NCI-H526 (cell line): ENCODE results near the gene SSTR5.

Source experiments
- DNase-seq, 2 experiments: peaks; one replicate each; lab custom pipeline; 2025; lab: John Stamatoyannopoulos, UW

SSTR5 gene

GRCh38 chr16:1105888-1106620 is 33.5 kb downstream of the SSTR5 start:
- peak in 1 of 2 experiments; percentile 76 for DNase-seq

GRCh38 chr16:1106659-1107058 is 34.1 kb downstream of the SSTR5 start:
- DNase-seq: no peak

GRCh38 chr16:1107141-1107540 is 34.6 kb downstream of the SSTR5 start:
- DNase-seq: no peak

- no peak for DNase-seq
These were observed 35.2 kb downstream of the SSTR5 start for GRCh38 chr16:1107731-1108130.

GRCh38 chr16:1108299-1109252 is 36.0 kb downstream of the SSTR5 start:
- peak in 1 of 2 experiments; percentile 40 for DNase-seq

- no peak for DNase-seq
These were observed 37.1 kb downstream of the SSTR5 start for GRCh38 chr16:1109648-1110047.

GRCh38 chr16:1112506-1113184 is 40.1 kb downstream of the SSTR5 start:
- no peak for DNase-seq

GRCh38 chr16:1113489-1113888 is 40.9 kb downstream of the SSTR5 start:
- no peak for DNase-seq

- no peak for DNase-seq
These were observed 41.5 kb downstream of the SSTR5 start for GRCh38 chr16:1113889-1114526.

GRCh38 chr16:1116693-1117077 is 44.1 kb downstream of the SSTR5 start:
- DNase-seq: no peak

GRCh38 chr16:1117176-1117900 is 44.8 kb downstream of the SSTR5 start:
- DNase-seq: no peak

- DNase-seq: no peak
These were observed 45.4 kb downstream of the SSTR5 start for GRCh38 chr16:1117926-1118325.

GRCh38 chr16:1119129-1119528 is 46.6 kb downstream of the SSTR5 start:
- no peak for DNase-seq

- peak in 1 of 2 experiments; percentile 45 for DNase-seq
These were observed 47.4 kb downstream of the SSTR5 start for GRCh38 chr16:1119766-1120576.

- no peak for DNase-seq
These were observed 48.0 kb downstream of the SSTR5 start for GRCh38 chr16:1120577-1120941.

- DNase-seq: no peak
These were observed 48.5 kb downstream of the SSTR5 start for GRCh38 chr16:1121009-1121408.

- DNase-seq: no peak
These were observed 49.3 kb downstream of the SSTR5 start for GRCh38 chr16:1121601-1122397.

GRCh38 chr16:1122398-1122765 is 49.8 kb downstream of the SSTR5 start:
- no peak for DNase-seq

- no peak for DNase-seq
These were observed 51.1 kb downstream of the SSTR5 start for GRCh38 chr16:1123525-1124230.
